Tibial nerve (tissue), 4 donors: ENCODE measurements around the gene PTPN14.

ENCODE experiments used
- CTCF ChIP-seq, 5 experiments: fragments of 200-600 bp in 3 of 5; fragments of 450-650 bp in 2 of 5; sonication (generic) in 3 of 5; IDR thresholded peaks; one replicate each; pipeline ENCODE4 v1.5.1; 2016 to 2019; ENCODE audit warnings: antibody characterized with exemption in 5 of 5, mild to moderate bottlenecking in 3 of 5, moderate library complexity in 2 of 5
- EP300 ChIP-seq, 2 donors: sonication (generic); formaldehyde crosslinking; IDR thresholded peaks; one replicate each; pipeline ENCODE4 v1.6.1; 2017; ENCODE audit warnings: antibody characterized with exemption in 2 of 2, mild to moderate bottlenecking in 1 of 2
- POLR2A ChIP-seq, 2 donors: fragments of 450-650 bp; IDR thresholded peaks; one replicate each; pipeline ENCODE4 v1.6.1; 2017; ENCODE audit warnings: antibody characterized with exemption in 2 of 2, mild to moderate bottlenecking in 2 of 2, moderate library complexity in 2 of 2

DNA sequence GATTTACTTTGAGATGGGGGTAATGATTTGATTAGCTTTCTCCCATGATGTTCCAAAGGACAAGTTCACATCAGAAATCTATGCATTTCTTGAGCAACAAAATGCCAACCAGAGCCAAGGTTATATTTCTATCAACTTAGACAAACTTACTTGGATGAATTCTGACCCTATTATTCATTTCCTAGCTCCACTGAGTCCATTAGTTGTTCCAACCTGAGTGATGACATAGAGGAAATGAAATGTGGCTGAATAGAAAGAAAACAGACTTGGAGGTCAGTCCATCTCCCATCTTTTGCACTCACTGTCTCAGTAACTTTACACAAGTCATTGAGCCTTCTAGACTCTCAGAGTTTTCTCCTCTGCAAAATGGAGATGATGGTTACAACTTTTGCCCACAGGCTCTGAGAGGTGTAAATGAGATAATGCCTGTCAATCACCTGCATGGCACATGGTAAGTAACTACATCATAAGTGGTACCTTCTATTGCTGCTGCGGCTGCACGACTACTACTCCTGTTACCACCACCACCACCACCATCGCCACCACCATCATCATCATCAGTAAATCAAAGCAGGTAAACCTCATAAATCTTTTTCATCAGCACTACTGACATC, 98.2 kb downstream of the PTPN14 start:
- no peak for TF ChIP-seq CTCF (IDR thresholded peaks at IDR 0.05)
- TF ChIP-seq POLR2A (IDR thresholded peaks at IDR 0.05) = no peak
- TF ChIP-seq EP300 (IDR thresholded peaks at IDR 0.05) = no peak
